ENCODE results near the gene ANGPTL8. TPM values are rescaled to one million over a fixed set of nuclear protein-coding genes. Genes with fewer than 3 reads are reported as not detected.

Gene ANGPTL8
- total and polyA plus RNA-seq, 10 of the 15 experiments (the other 5 are each of a cell fraction or from before 2014, with no cell fraction given): not detected

DNA sequence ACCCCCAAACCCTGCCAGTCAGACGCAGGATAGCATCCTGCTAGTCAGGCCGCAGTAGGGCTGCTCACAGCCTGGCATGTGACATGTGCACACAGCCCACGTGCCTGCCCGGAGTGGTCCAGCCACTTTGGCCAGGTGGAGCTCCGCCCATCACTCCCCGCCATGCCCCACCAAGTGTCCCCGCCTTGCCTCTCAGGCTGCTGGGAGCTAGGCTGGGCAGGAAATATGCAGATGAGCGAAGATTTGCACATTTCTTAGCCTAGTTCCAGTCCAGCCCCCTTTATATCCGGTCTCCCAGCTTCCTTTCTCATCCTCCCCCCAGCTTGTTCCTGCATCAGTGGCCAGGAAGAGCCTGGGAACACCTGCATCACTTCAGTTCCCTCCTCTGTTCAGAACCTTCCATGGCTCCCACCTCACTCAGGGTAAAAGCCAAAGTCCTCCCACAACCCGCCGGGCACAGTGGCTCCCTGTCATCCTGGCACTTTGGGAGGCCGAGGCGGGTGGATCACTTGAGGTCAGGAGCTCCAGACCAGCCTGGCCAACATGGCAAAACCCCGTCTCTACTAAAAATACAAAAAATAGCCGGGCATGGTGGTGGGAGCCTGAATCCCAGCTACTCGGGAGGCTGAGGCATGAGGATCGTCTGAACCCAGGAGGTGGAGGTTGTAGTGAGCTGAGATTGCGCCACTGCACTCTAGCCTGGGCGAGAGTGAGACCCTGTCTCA, 25.2 kb downstream of the ANGPTL8 start:
- no peaks in the 10 kb centered on the region for H3K27me3 ChIP-seq (replicated peaks in 1 of 2; ENCODE audit: control insufficient read depth in 2 of 2, insufficient read depth in 2 of 2, low read length in 1 of 2)
- ChIA-PET RAD21 (ENCODE audit: unreplicated experiment) (no interaction called here), POLR2A (no interaction called here), CTCF (interaction anchor here (1.3 to 1.5 kb wide), 2 partner anchors 9 to 10 kb away, joined by 3 to 6 read pairs; no protein-coding TSS in a partner anchor), SMC1A (ENCODE audit: uncharacterized antibody, unreplicated experiment) (interaction anchor here (1.3 kb wide), 1 partner anchor 113 kb away, joined by 4 read pairs; no protein-coding TSS in a partner anchor)
- FAIRE-seq: no peak
- no peak overlapping the region for H3K4me3 ChIP-seq
- peaks cover 5% of the 10 kb centered on the region; the same call in 1 of the 2 replicates for H3K4me1 ChIP-seq (ENCODE audit: control insufficient read depth, insufficient read depth, low read length)
- no TSS peak for BruUV-seq (replicated peaks)
- 0 out of 2 replicates have a peak overlapping the region, but pooled peaks have one; percentile 2 for H2AFZ ChIP-seq (ENCODE audit: control insufficient read depth, low read depth, low read length)
- TF ChIP-seq BHLHE40 (IDR thresholded peaks at IDR 0.05; ENCODE audit: borderline replicate concordance in 1 of 2, low read depth in 2 of 2, low read length in 1 of 2) (peak; percentile 24 to 54; a peak in 1 of 4 replicates), IKZF1 (conservative IDR thresholded peaks at IDR 0.05) (no peak), KAT2A (conservative IDR thresholded peaks at IDR 0.05; ENCODE audit: control insufficient read depth, low read depth, low read length) (no peak), SP1 (IDR thresholded peaks at IDR 0.05; ENCODE audit: low read depth, low read length) (no peak)
- no peaks in the 10 kb centered on the region for H3K36me3 ChIP-seq (ENCODE audit: control insufficient read depth in 2 of 2, insufficient read depth in 2 of 2, low read length in 1 of 2)
- H3K79me2 ChIP-seq (ENCODE audit: control insufficient read depth, insufficient read depth, low read length): no peaks in the 10 kb centered on the region
- H3K27ac ChIP-seq (ENCODE audit: control insufficient read depth, insufficient read depth): no peak overlapping the region
- in situ Hi-C loops (cut with MboI): no loop called here
- no peak overlapping the region for H3K9ac ChIP-seq (ENCODE audit: control insufficient read depth, insufficient read depth, low read length)
- peak; percentile 59 for ATAC-seq
- peak; percentile 8 for DNase-seq (ENCODE audit: low read depth, low spot score)
- no peaks in the 10 kb centered on the region for H4K20me1 ChIP-seq (ENCODE audit: control insufficient read depth, insufficient read depth)
- intact Hi-C loops (cut with micrococcal nuclease; ENCODE audit: unreplicated experiment): no loop called here
- 58% methylated on average over 19 of the region's 19 CpGs for WGBS (ENCODE audit: insufficient coverage, insufficient replicate concordance, low lambda C conversion rate, missing lambda C conversion rate)
- H3K9me3 ChIP-seq (replicated peaks; ENCODE audit: control insufficient read depth, insufficient read depth, low read length): no peaks in the 10 kb centered on the region
- H3K4me2 ChIP-seq (ENCODE audit: control insufficient read depth, insufficient read depth): no peak overlapping the region; the same call in 1 of the 2 replicates

- ChIA-PET POLR2A (no interaction called here), CTCF (interaction anchor here (1.0 to 1.5 kb wide), 3 partner anchors 9 to 14 kb away, joined by 3 to 6 read pairs (median 3); no protein-coding TSS in a partner anchor), SMC1A (ENCODE audit: uncharacterized antibody, unreplicated experiment) (interaction anchor here (0.5 to 1.3 kb wide), 2 partner anchors 16 to 112 kb away, joined by 3 to 4 read pairs; no protein-coding TSS in a partner anchor), RAD21 (ENCODE audit: unreplicated experiment) (no interaction called here)
- no peaks in the 10 kb centered on the region for H3K27me3 ChIP-seq (replicated peaks in 1 of 2; ENCODE audit: control insufficient read depth in 2 of 2, insufficient read depth in 2 of 2, low read length in 1 of 2)
- H3K9me3 ChIP-seq (replicated peaks; ENCODE audit: control insufficient read depth, insufficient read depth, low read length): no peaks in the 10 kb centered on the region
- no peak overlapping the region for H3K9ac ChIP-seq (ENCODE audit: control insufficient read depth, insufficient read depth, low read length)
- H3K79me2 ChIP-seq (ENCODE audit: control insufficient read depth, insufficient read depth, low read length): no peaks in the 10 kb centered on the region
- no TSS peak for BruUV-seq (replicated peaks)
- H3K4me2 ChIP-seq (ENCODE audit: control insufficient read depth, insufficient read depth): no peak overlapping the region
- H3K36me3 ChIP-seq (ENCODE audit: control insufficient read depth in 2 of 2, insufficient read depth in 2 of 2, low read length in 1 of 2): no peaks in the 10 kb centered on the region
- TF ChIP-seq EED (IDR thresholded peaks at IDR 0.05; ENCODE audit: low read depth) (no peak), POLR2AphosphoS2 (IDR thresholded peaks at IDR 0.05; ENCODE audit: low read depth, low read length) (no peak), POU2F2 (IDR thresholded peaks at IDR 0.05; ENCODE audit: borderline replicate concordance, low read depth, low read length) (no peak), HDGF (IDR thresholded peaks at IDR 0.05) (no peak)
- peaks cover 5% of the 10 kb centered on the region; the same call in 1 of the 2 replicates for H3K4me1 ChIP-seq (ENCODE audit: control insufficient read depth, insufficient read depth, low read length)
- no peaks in the 10 kb centered on the region for H4K20me1 ChIP-seq (ENCODE audit: control insufficient read depth, insufficient read depth)
- DNase-seq (ENCODE audit: low read depth, low spot score) (no peak), FAIRE-seq (no peak), ATAC-seq (no peak)
- intact Hi-C loops (cut with micrococcal nuclease; ENCODE audit: unreplicated experiment): no loop called here
- 35% methylated on average over 6 of the region's 6 CpGs for WGBS (ENCODE audit: insufficient coverage, insufficient replicate concordance, low lambda C conversion rate, missing lambda C conversion rate)
- no peak overlapping the region for H3K4me3 ChIP-seq
- in situ Hi-C loops (cut with MboI): no loop called here
- H3K27ac ChIP-seq (ENCODE audit: control insufficient read depth, insufficient read depth): no peak overlapping the region
- no peak overlapping the region for H2AFZ ChIP-seq (ENCODE audit: control insufficient read depth, low read depth, low read length)
These were observed 25.9 kb downstream of the ANGPTL8 start for GRCh38 chr19:11265177-11265784.

Measured in GM12878 (cell line).